ENCODE measurements around the gene NKX3-2.
A peak's percentile ranks its signal among the peaks of the same experiment; 100 is the strongest.

Gene NKX3-2

DNA sequence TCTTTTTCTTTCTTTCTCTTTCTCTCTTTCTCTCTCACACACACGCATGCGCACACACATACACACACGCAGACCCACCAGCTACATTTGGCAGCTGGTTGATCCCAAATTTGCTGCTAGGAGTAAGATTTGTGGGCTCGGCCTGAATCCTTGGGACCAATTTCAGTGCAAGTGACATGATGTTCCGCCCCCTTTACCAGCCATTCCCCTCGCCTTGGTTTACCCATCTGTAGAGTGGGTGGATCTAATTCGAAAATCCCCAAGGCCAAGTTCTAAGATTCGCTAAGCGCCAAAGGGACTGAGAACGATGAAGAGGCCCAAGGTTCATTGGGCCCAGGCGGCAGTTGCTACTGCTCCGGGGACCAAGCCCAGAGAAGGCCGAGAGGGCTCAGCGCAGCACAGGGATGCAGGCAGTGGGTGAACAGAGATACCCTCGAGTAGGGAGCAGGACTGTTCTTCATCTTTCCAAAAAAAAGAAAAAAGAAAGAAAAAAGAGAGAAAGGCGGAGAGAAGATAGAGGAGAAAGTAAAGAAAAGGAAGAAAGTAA lies 5.8 kb downstream of the NKX3-2 start:
- Histone ChIP-seq H3K9ac (ENCODE audit: low read depth, low read length) (no peak overlapping the region), H3K4me1 (ENCODE audit: control insufficient read depth, insufficient read depth, low read length) (peaks cover 27% of the 10 kb centered on the region), H3K27ac (ENCODE audit: low read depth, low read length) (no peak overlapping the region), H3K27me3 (ENCODE audit: control insufficient read depth, insufficient read depth, low read length) (peaks cover 100% of the 10 kb centered on the region), H3K9me3 (ENCODE audit: control insufficient read depth, insufficient read depth, low read length) (peaks cover 4% of the 10 kb centered on the region; the same call in 1 of the 2 replicates), H3K36me3 (ENCODE audit: control insufficient read depth, insufficient read depth, low read length) (no peaks in the 10 kb centered on the region), H3K4me3 (ENCODE audit: low read depth, low read length) (no peak overlapping the region)

DNA sequence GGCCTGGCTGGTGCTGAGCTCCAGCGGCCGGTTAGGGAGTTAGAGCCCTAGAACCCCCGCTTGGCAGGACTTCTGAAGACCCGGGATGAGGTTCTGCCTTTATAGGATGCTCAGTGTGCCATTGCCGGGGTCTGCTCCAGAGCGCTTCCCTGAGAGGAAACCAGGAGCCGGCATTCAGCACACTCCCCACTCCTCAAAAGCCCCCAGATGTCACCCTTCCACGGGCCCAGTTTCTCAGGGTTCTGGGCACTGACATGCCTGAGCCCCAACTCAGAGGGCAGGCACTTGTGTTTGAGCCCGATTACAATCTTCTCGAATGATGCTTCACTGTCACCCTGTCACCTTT lies 6.5 kb downstream of the NKX3-2 start:
- peaks cover 4% of the 10 kb centered on the region; the same call in 1 of the 2 replicates for H3K9me3 ChIP-seq (ENCODE audit: control insufficient read depth, insufficient read depth, low read length)
- no peak overlapping the region for H3K4me3 ChIP-seq (ENCODE audit: low read depth, low read length)
- H3K36me3 ChIP-seq (ENCODE audit: control insufficient read depth, insufficient read depth, low read length): no peaks in the 10 kb centered on the region
- no peak overlapping the region for H3K27ac ChIP-seq (ENCODE audit: low read depth, low read length)
- H3K4me1 ChIP-seq (ENCODE audit: control insufficient read depth, insufficient read depth, low read length): peaks cover 27% of the 10 kb centered on the region
- no peak overlapping the region for H3K9ac ChIP-seq (ENCODE audit: low read depth, low read length)
- H3K27me3 ChIP-seq (ENCODE audit: control insufficient read depth, insufficient read depth, low read length): peaks cover 100% of the 10 kb centered on the region

DNA sequence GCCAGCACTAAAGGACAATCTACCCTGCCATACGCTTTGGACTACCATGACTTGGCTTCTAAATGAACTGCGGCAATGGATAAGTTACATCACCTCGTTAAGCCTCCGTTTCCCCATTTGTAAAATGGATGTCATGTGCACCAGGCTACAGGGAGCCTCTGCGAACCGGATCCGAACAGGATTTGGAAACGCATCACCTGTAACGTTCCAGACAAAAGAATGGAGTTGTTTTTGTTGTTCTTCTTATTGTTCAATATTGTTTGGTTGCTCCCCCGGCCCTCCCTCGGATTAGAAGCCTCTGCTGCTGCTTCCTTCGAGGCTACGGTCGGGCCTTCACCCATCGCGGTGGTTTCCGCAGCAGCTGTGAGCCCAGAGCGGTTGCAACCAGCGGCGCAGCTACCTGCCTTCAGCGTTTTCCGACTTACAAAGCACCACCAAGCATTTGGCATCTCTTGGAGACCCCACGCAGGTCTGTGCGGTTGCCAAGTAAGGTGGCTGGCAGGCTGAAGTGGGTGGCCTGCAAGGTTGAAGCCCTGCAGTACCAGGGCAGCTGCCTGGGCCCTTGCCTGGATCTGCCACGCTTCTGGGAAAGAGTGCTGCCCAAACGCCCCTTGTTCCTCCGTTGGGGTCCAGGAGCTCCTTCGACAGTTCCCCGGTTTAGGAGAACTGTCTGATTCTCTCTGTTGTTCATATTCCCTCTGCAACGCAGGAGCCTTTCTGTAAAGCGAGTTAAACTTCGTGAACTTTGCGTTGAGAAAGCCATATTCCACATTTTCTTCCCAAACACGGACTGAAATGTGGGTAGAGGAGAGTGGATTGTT lies 7.1 kb downstream of the NKX3-2 start:
- Histone ChIP-seq H3K9me3 (ENCODE audit: control insufficient read depth, insufficient read depth, low read length) (peaks cover 4% of the 10 kb centered on the region; the same call in 1 of the 2 replicates), H3K27ac (ENCODE audit: low read depth, low read length) (no peak overlapping the region), H3K9ac (ENCODE audit: low read depth, low read length) (no peak overlapping the region), H3K4me1 (ENCODE audit: control insufficient read depth, insufficient read depth, low read length) (peaks cover 31% of the 10 kb centered on the region), H3K27me3 (ENCODE audit: control insufficient read depth, insufficient read depth, low read length) (peaks cover 100% of the 10 kb centered on the region), H3K4me3 (ENCODE audit: low read depth, low read length) (no peak overlapping the region), H3K36me3 (ENCODE audit: control insufficient read depth, insufficient read depth, low read length) (no peaks in the 10 kb centered on the region)

GRCh38 chr4:13536607-13537006 lies 7.7 kb downstream of the NKX3-2 start:
- Histone ChIP-seq H3K36me3 (ENCODE audit: control insufficient read depth, insufficient read depth, low read length) (no peaks in the 10 kb centered on the region), H3K4me3 (ENCODE audit: low read depth, low read length) (no peak overlapping the region), H3K9ac (ENCODE audit: low read depth, low read length) (no peak overlapping the region), H3K27me3 (ENCODE audit: control insufficient read depth, insufficient read depth, low read length) (peaks cover 100% of the 10 kb centered on the region), H3K4me1 (ENCODE audit: control insufficient read depth, insufficient read depth, low read length) (peaks cover 36% of the 10 kb centered on the region), H3K27ac (ENCODE audit: low read depth, low read length) (no peak overlapping the region), H3K9me3 (ENCODE audit: control insufficient read depth, insufficient read depth, low read length) (peaks cover 4% of the 10 kb centered on the region; the same call in 1 of the 2 replicates)

DNA sequence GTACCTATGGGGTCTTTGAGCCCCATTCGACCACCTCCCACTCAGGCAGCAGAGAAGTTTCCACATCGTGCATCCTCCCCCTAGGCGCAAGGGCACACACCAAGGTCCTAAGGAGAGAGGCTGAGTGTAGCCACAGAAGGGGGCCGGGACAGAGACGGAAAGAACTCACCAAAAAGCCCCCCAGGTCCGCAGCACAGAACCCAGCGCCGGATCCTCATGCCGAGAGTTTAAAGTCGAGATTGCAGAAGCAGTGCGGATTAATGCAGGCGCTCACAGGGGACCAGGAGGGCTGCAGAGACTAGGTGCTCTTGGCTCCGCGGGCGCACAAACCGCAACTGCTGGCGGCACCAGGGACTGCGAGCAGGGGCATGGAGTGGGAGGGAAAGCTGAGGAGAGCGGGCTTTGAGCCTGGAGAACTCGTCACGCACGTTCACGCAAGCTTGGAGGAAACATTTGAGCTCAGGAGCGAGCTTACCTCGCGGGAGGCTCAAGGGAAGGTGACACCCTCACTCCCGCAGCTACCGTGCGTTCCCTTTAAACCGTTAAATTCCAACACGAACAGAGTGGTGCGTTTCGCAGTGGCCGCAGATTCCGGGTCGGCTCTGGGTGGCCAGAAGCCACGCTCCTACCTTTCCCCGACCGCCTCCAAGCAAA lies 8.5 kb downstream of the NKX3-2 start:
- peaks cover 38% of the 10 kb centered on the region for H3K4me1 ChIP-seq (ENCODE audit: control insufficient read depth, insufficient read depth, low read length)
- H3K27me3 ChIP-seq (ENCODE audit: control insufficient read depth, insufficient read depth, low read length): peaks cover 100% of the 10 kb centered on the region
- no peaks in the 10 kb centered on the region for H3K36me3 ChIP-seq (ENCODE audit: control insufficient read depth, insufficient read depth, low read length)
- no peak overlapping the region for H3K27ac ChIP-seq (ENCODE audit: low read depth, low read length)
- no peak overlapping the region for H3K4me3 ChIP-seq (ENCODE audit: low read depth, low read length)
- peaks cover 4% of the 10 kb centered on the region; the same call in 1 of the 2 replicates for H3K9me3 ChIP-seq (ENCODE audit: control insufficient read depth, insufficient read depth, low read length)
- no peak overlapping the region for H3K9ac ChIP-seq (ENCODE audit: low read depth, low read length)

GRCh38 chr4:13535118-13535517 lies 9.2 kb downstream of the NKX3-2 start:
- Histone ChIP-seq H3K4me1 (ENCODE audit: control insufficient read depth, insufficient read depth, low read length) (peaks cover 45% of the 10 kb centered on the region), H3K9ac (ENCODE audit: low read depth, low read length) (no peak overlapping the region), H3K9me3 (ENCODE audit: control insufficient read depth, insufficient read depth, low read length) (peaks cover 4% of the 10 kb centered on the region; the same call in 1 of the 2 replicates), H3K4me3 (ENCODE audit: low read depth, low read length) (no peak overlapping the region), H3K27ac (ENCODE audit: low read depth, low read length) (no peak overlapping the region), H3K27me3 (ENCODE audit: control insufficient read depth, insufficient read depth, low read length) (peaks cover 100% of the 10 kb centered on the region), H3K36me3 (ENCODE audit: control insufficient read depth, insufficient read depth, low read length) (no peaks in the 10 kb centered on the region)

- H3K27me3 ChIP-seq (ENCODE audit: control insufficient read depth, insufficient read depth, low read length): peaks cover 100% of the 10 kb centered on the region
- no peaks in the 10 kb centered on the region for H3K36me3 ChIP-seq (ENCODE audit: control insufficient read depth, insufficient read depth, low read length)
- no peak overlapping the region for H3K27ac ChIP-seq (ENCODE audit: low read depth, low read length)
- H3K9ac ChIP-seq (ENCODE audit: low read depth, low read length): no peak overlapping the region
- H3K4me1 ChIP-seq (ENCODE audit: control insufficient read depth, insufficient read depth, low read length): peaks cover 49% of the 10 kb centered on the region
- peaks cover 4% of the 10 kb centered on the region; the same call in 1 of the 2 replicates for H3K9me3 ChIP-seq (ENCODE audit: control insufficient read depth, insufficient read depth, low read length)
- H3K4me3 ChIP-seq (ENCODE audit: low read depth, low read length): no peak overlapping the region
These were observed 9.8 kb downstream of the NKX3-2 start for GRCh38 chr4:13534344-13535063.

- Histone ChIP-seq H3K4me1 (ENCODE audit: control insufficient read depth, insufficient read depth, low read length) (peaks cover 49% of the 10 kb centered on the region), H3K9me3 (ENCODE audit: control insufficient read depth, insufficient read depth, low read length) (peaks cover 4% of the 10 kb centered on the region; the same call in 1 of the 2 replicates), H3K36me3 (ENCODE audit: control insufficient read depth, insufficient read depth, low read length) (no peaks in the 10 kb centered on the region), H3K9ac (ENCODE audit: low read depth, low read length) (no peak overlapping the region), H3K27me3 (ENCODE audit: control insufficient read depth, insufficient read depth, low read length) (peaks cover 100% of the 10 kb centered on the region), H3K4me3 (ENCODE audit: low read depth, low read length) (no peak overlapping the region), H3K27ac (ENCODE audit: low read depth, low read length) (no peak overlapping the region)
These were observed 10.5 kb downstream of the NKX3-2 start for GRCh38 chr4:13533670-13534343.

DNA sequence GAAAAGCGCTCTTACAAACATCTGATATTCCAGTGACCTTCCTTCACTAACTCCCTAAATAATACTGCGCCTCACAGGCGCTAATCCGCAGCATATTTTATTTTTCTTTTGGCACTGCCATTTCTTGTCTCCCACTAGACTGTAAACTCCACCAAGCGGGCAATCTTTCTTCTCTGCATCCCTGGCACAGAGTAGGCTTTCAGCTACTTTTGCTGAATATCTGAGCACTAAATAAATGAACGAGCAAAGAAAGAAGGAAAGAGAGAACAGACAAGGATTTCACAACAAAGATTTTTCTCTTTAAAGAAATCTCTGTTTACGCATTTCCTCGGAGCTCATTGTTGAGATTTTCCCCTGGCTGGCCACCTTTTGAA lies 12.7 kb downstream of the NKX3-2 start:
- Histone ChIP-seq H3K27me3 (ENCODE audit: control insufficient read depth, insufficient read depth, low read length) (peaks cover 100% of the 10 kb centered on the region), H3K36me3 (ENCODE audit: control insufficient read depth, insufficient read depth, low read length) (no peaks in the 10 kb centered on the region), H3K9ac (ENCODE audit: low read depth, low read length) (no peak overlapping the region), H3K4me3 (ENCODE audit: low read depth, low read length) (peak overlapping the region; percentile 35; the same call in 1 of the 2 replicates), H3K27ac (ENCODE audit: low read depth, low read length) (no peak overlapping the region), H3K4me1 (ENCODE audit: control insufficient read depth, insufficient read depth, low read length) (peaks cover 52% of the 10 kb centered on the region), H3K9me3 (ENCODE audit: control insufficient read depth, insufficient read depth, low read length) (0 out of 2 replicates have a peak, but pooled peaks cover under 1% of the 10 kb centered on the region)

DNA sequence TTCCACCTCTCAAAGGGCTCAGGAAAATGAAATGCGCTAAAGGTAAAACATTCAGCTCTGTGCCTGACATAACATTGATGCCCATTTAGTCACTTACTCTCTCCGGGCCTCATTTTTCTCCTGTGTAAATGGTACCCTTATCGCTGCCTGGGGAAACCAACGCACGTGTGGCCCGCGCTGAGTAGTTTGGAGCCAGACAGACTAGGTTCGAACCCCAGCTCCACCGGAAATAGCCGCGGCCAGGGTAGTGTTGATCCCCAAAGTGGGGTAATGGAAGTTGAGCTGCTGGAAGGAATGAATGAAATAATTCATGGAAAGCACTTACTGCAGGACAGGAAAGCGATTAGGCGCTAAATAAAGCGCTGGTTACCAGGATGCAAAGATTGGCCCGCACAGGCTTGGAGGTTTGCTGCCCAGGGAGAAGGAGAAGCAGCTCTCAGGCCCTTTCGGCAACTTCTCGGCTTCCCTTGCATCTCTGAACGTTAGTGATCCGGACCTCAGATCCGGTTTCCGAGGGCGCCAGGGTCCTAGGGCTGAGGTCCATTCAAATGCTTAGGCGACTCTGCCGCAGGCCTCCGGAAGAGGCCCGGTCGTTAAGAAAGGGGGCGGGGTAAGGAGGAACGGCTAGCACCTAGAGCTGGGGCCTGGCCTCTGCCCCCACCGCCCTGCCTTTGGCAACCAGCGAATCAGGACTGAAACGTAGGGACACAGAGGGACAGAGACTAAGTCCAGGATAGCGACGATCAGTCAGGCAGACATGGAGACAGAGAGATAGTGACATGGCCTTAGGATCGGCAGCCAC lies 13.3 kb downstream of the NKX3-2 start:
- Histone ChIP-seq H3K27me3 (ENCODE audit: control insufficient read depth, insufficient read depth, low read length) (peaks cover 100% of the 10 kb centered on the region), H3K9me3 (ENCODE audit: control insufficient read depth, insufficient read depth, low read length) (no peaks in the 10 kb centered on the region), H3K4me3 (ENCODE audit: low read depth, low read length) (peak overlapping the region; percentile 35; the same call in 1 of the 2 replicates)

More for the DNA sequence above, 13.3 kb downstream of the NKX3-2 start:
- Histone ChIP-seq H3K4me1 (ENCODE audit: control insufficient read depth, insufficient read depth, low read length) (peaks cover 52% of the 10 kb centered on the region), H3K9ac (ENCODE audit: low read depth, low read length) (no peak overlapping the region), H3K36me3 (ENCODE audit: control insufficient read depth, insufficient read depth, low read length) (no peaks in the 10 kb centered on the region), H3K27ac (ENCODE audit: low read depth, low read length) (no peak overlapping the region)
